ENCODE data around the gene NFATC1. TPM values are rescaled to one million over a fixed set of nuclear protein-coding genes. Genes with fewer than 3 reads are reported as not detected.
A peak's percentile ranks its signal among the peaks of the same experiment; 100 is the strongest.

NFATC1 gene
- total and polyA plus RNA-seq, 3 experiments from 2014 or later = 36.7 to 46.7 (median 45.9) TPM

- CTCF ChIA-PET = interaction anchor here (1.3 kb wide), 1 partner anchor 62 kb away, joined by 3 read pairs; no protein-coding TSS in a partner anchor
- Mint-ChIP-seq H3K27me3 (no peaks in the 10 kb centered on the region), H3K9me3 (no peaks in the 10 kb centered on the region), H3K4me1 (peaks cover 17 to 50% (median 18%) of the 10 kb centered on the region in 3 donors), H3K36me3 (peaks cover 0 to 67% (median 0%) of the 10 kb centered on the region in 3 donors), H3K4me3 (no peak overlapping the region), H3K27ac (no peak overlapping the region)
- H3K9me3 ChIP-seq (ENCODE audit: low read length) = no peaks in the 10 kb centered on the region
- H3K36me3 ChIP-seq (ENCODE audit: insufficient read depth, low read length) = no peaks in the 10 kb centered on the region
- no peak overlapping the region for H3K4me3 ChIP-seq (ENCODE audit: low read length)
- POLR2A ChIA-PET = no interaction called here
- H3K27ac ChIP-seq (ENCODE audit: low read depth, low read length) = no peak overlapping the region
- no peak for DNase-seq
- no peaks in the 10 kb centered on the region for H3K27me3 ChIP-seq (ENCODE audit: insufficient read depth, low read length, poor library complexity, severe bottlenecking)
- H3K4me1 ChIP-seq (ENCODE audit: insufficient read depth, low read length) = peaks cover 18% of the 10 kb centered on the region
These were observed 44.8 kb downstream of the NFATC1 start for GRCh38 chr18:79440316-79441110.

GRCh38 chr18:79441420-79441819 is 45.7 kb downstream of the NFATC1 start:
- Histone ChIP-seq H3K36me3 (ENCODE audit: insufficient read depth, low read length) (no peaks in the 10 kb centered on the region), H3K4me1 (ENCODE audit: insufficient read depth, low read length) (peaks cover 18% of the 10 kb centered on the region), H3K9me3 (ENCODE audit: low read length) (no peaks in the 10 kb centered on the region), H3K27me3 (ENCODE audit: insufficient read depth, low read length, poor library complexity, severe bottlenecking) (no peaks in the 10 kb centered on the region), H3K27ac (ENCODE audit: low read depth, low read length) (no peak overlapping the region), H3K4me3 (ENCODE audit: low read length) (no peak overlapping the region)
- ChIA-PET CTCF (no interaction called here), POLR2A (no interaction called here)
- Mint-ChIP-seq H3K9me3 (no peaks in the 10 kb centered on the region), H3K4me1 (peaks cover 12 to 49% (median 13%) of the 10 kb centered on the region in 3 donors), H3K27me3 (no peaks in the 10 kb centered on the region), H3K4me3 (no peak overlapping the region), H3K36me3 (peaks cover 0 to 67% (median 0%) of the 10 kb centered on the region in 3 donors), H3K27ac (no peak overlapping the region)
- no peak for DNase-seq

- peaks cover 18% of the 10 kb centered on the region for H3K4me1 ChIP-seq (ENCODE audit: insufficient read depth, low read length)
- Mint-ChIP-seq H3K36me3 (peaks cover 0 to 65% (median 0%) of the 10 kb centered on the region in 3 donors), H3K4me3 (no peak overlapping the region), H3K4me1 (peaks cover 12 to 48% (median 13%) of the 10 kb centered on the region in 3 donors), H3K27ac (peak overlapping the region in 2 of 8 donors; percentile 61 to 83), H3K9me3 (no peaks in the 10 kb centered on the region), H3K27me3 (no peaks in the 10 kb centered on the region)
- CTCF ChIA-PET = no interaction called here
- no peaks in the 10 kb centered on the region for H3K9me3 ChIP-seq (ENCODE audit: low read length)
- no peak overlapping the region for H3K4me3 ChIP-seq (ENCODE audit: low read length)
- H3K27me3 ChIP-seq (ENCODE audit: insufficient read depth, low read length, poor library complexity, severe bottlenecking) = no peaks in the 10 kb centered on the region
- POLR2A ChIA-PET = no interaction called here
- DNase-seq = no peak
- no peak overlapping the region for H3K27ac ChIP-seq (ENCODE audit: low read depth, low read length)
- H3K36me3 ChIP-seq (ENCODE audit: insufficient read depth, low read length) = no peaks in the 10 kb centered on the region
These were observed 46.9 kb downstream of the NFATC1 start for GRCh38 chr18:79442508-79443221.

GRCh38 chr18:79445221-79445620 is 49.5 kb downstream of the NFATC1 start:
- H3K9me3 Mint-ChIP-seq = no peaks in the 10 kb centered on the region
- Histone ChIP-seq H3K27ac (ENCODE audit: low read depth, low read length) (no peak overlapping the region), H3K4me1 (ENCODE audit: insufficient read depth, low read length) (no peaks in the 10 kb centered on the region), H3K36me3 (ENCODE audit: insufficient read depth, low read length) (peaks cover 7% of the 10 kb centered on the region), H3K9me3 (ENCODE audit: low read length) (no peaks in the 10 kb centered on the region), H3K4me3 (ENCODE audit: low read length) (no peak overlapping the region), H3K27me3 (ENCODE audit: insufficient read depth, low read length, poor library complexity, severe bottlenecking) (no peaks in the 10 kb centered on the region)
- peak overlapping the region in 1 of 7 donors; percentile 56 for H3K4me3 Mint-ChIP-seq
- H3K4me1 Mint-ChIP-seq = peaks cover 4 to 24% (median 5%) of the 10 kb centered on the region in 3 donors
- H3K36me3 Mint-ChIP-seq = peaks cover 0 to 64% (median 0%) of the 10 kb centered on the region in 3 donors
- POLR2A ChIA-PET = no interaction called here
- H3K27me3 Mint-ChIP-seq = no peaks in the 10 kb centered on the region
- H3K27ac Mint-ChIP-seq = peak overlapping the region in 1 of 8 donors; percentile 63
- CTCF ChIA-PET = no interaction called here
- no peak for DNase-seq

GRCh38 chr18:79445696-79446561 is 50.2 kb downstream of the NFATC1 start:
- no peak for DNase-seq
- peak overlapping the region in 1 of 8 donors; percentile 45 for H3K27ac Mint-ChIP-seq
- POLR2A ChIA-PET = no interaction called here
- H3K36me3 ChIP-seq (ENCODE audit: insufficient read depth, low read length) = peaks cover 9% of the 10 kb centered on the region
- peaks cover 0 to 65% (median 0%) of the 10 kb centered on the region in 3 donors for H3K36me3 Mint-ChIP-seq
- H3K27me3 Mint-ChIP-seq = no peaks in the 10 kb centered on the region
- peaks cover 4 to 24% (median 5%) of the 10 kb centered on the region in 3 donors for H3K4me1 Mint-ChIP-seq
- H3K9me3 Mint-ChIP-seq = no peaks in the 10 kb centered on the region
- no peak overlapping the region for H3K4me3 Mint-ChIP-seq
- CTCF ChIA-PET = no interaction called here
- H3K4me3 ChIP-seq (ENCODE audit: low read length) = no peak overlapping the region
- no peaks in the 10 kb centered on the region for H3K27me3 ChIP-seq (ENCODE audit: insufficient read depth, low read length, poor library complexity, severe bottlenecking)
- H3K4me1 ChIP-seq (ENCODE audit: insufficient read depth, low read length) = no peaks in the 10 kb centered on the region
- no peak overlapping the region for H3K27ac ChIP-seq (ENCODE audit: low read depth, low read length)
- H3K9me3 ChIP-seq (ENCODE audit: low read length) = no peaks in the 10 kb centered on the region

- Histone ChIP-seq H3K27me3 (ENCODE audit: insufficient read depth, low read length, poor library complexity, severe bottlenecking) (no peaks in the 10 kb centered on the region), H3K9me3 (ENCODE audit: low read length) (no peaks in the 10 kb centered on the region), H3K27ac (ENCODE audit: low read depth, low read length) (no peak overlapping the region), H3K4me3 (ENCODE audit: low read length) (no peak overlapping the region), H3K4me1 (ENCODE audit: insufficient read depth, low read length) (no peaks in the 10 kb centered on the region), H3K36me3 (ENCODE audit: insufficient read depth, low read length) (peaks cover 12% of the 10 kb centered on the region)
- no peaks in the 10 kb centered on the region for H3K9me3 Mint-ChIP-seq
- peaks cover 0 to 20% (median 5%) of the 10 kb centered on the region in 3 donors for H3K4me1 Mint-ChIP-seq
- no peaks in the 10 kb centered on the region for H3K27me3 Mint-ChIP-seq
- no peak overlapping the region for H3K4me3 Mint-ChIP-seq
- DNase-seq = no peak
- H3K36me3 Mint-ChIP-seq = peaks cover 0 to 67% (median 0%) of the 10 kb centered on the region in 3 donors
- H3K27ac Mint-ChIP-seq = peak overlapping the region in 1 of 8 donors; percentile 52
- CTCF ChIA-PET = no interaction called here
- POLR2A ChIA-PET = no interaction called here
These were observed 51.2 kb downstream of the NFATC1 start for GRCh38 chr18:79446931-79447330.

GRCh38 chr18:79447703-79448367 is 52.1 kb downstream of the NFATC1 start:
- no peak overlapping the region for H3K4me3 Mint-ChIP-seq
- peaks cover 18% of the 10 kb centered on the region for H3K36me3 ChIP-seq (ENCODE audit: insufficient read depth, low read length)
- no peaks in the 10 kb centered on the region for H3K27me3 ChIP-seq (ENCODE audit: insufficient read depth, low read length, poor library complexity, severe bottlenecking)
- DNase-seq = no peak
- ChIA-PET CTCF (no interaction called here), POLR2A (no interaction called here)
- no peaks in the 10 kb centered on the region for H3K27me3 Mint-ChIP-seq
- H3K27ac ChIP-seq (ENCODE audit: low read depth, low read length) = no peak overlapping the region
- H3K4me1 Mint-ChIP-seq = peaks cover 0 to 19% (median 5%) of the 10 kb centered on the region in 3 donors
- peak overlapping the region in 2 of 8 donors; percentile 18 to 41 for H3K27ac Mint-ChIP-seq
- no peaks in the 10 kb centered on the region for H3K4me1 ChIP-seq (ENCODE audit: insufficient read depth, low read length)
- no peaks in the 10 kb centered on the region for H3K9me3 Mint-ChIP-seq
- H3K36me3 Mint-ChIP-seq = peaks cover 0 to 74% (median 0%) of the 10 kb centered on the region in 3 donors
- H3K4me3 ChIP-seq (ENCODE audit: low read length) = no peak overlapping the region
- H3K9me3 ChIP-seq (ENCODE audit: low read length) = no peaks in the 10 kb centered on the region

All from CD8-positive, alpha-beta memory T cell (primary cell).